Panc1 (cell line): Measurements from ENCODE around the gene CORO2B. TPM values are rescaled to one million over a fixed set of nuclear protein-coding genes. Genes with fewer than 3 reads are reported as not detected.

Source experiments
- ATAC-seq: fragments of 200-7000 bp; cut with Tn5 transposase; 2 replicates; pipeline ENCODE4 v1.9.1; 2020; ENCODE audit warnings: mild to moderate bottlenecking, moderate library complexity
- BruUV-seq: library from RNA; stranded (reverse); fragments of 400-500 nt; replicated peaks from 2 replicates; lab custom pipeline; 2021; lab: Mats Ljungman, UMichigan
- CTCF ChIA-PET: fragments of 300-600 bp; sonication (Branson Sonifier 250); formaldehyde crosslinking; loops from one replicate; lab custom pipeline; 2022; ENCODE audit warnings: antibody characterized with exemption; lab: Charles Lee
- POLR2A ChIA-PET: fragments of 300-600 bp; sonication (Branson Sonifier 250); formaldehyde crosslinking; loops from one replicate; lab custom pipeline; 2022; ENCODE audit warnings: antibody characterized with exemption; lab: Charles Lee
- DNase-seq: peaks from one replicate; pipeline ENCODE4 v3.0.0-alpha.2; 2010; ENCODE audit warnings: low read depth, low spot score
- H3K27ac ChIP-seq: 2 replicates; pipeline ENCODE4 v1.5.1; 2011; ENCODE audit warnings: mild to moderate bottlenecking, low read length, inconsistent platforms
- H3K27me3 ChIP-seq: fragments of 200-500 bp; sonication (Bioruptor generic); 2 replicates; pipeline ENCODE4 v1.6.0; 2014; ENCODE audit warnings: low read length, inconsistent platforms; ENCODE audit not compliant: control insufficient read depth, insufficient read depth
- H3K36me3 ChIP-seq: fragments of 200-500 bp; sonication (Bioruptor generic); 2 replicates; pipeline ENCODE4 v1.5.1; 2014; ENCODE audit warnings: inconsistent platforms, mild to moderate bottlenecking, low read length, moderate library complexity; ENCODE audit not compliant: control insufficient read depth, insufficient read depth
- H3K4me1 ChIP-seq: 2 replicates; pipeline ENCODE4 v1.5.1; 2011; ENCODE audit warnings: inconsistent platforms, mild to moderate bottlenecking, low read length, moderate library complexity; ENCODE audit not compliant: control insufficient read depth, insufficient read depth
- H3K4me3 ChIP-seq, 2 experiments: 2 replicates each; pipeline ENCODE4 v1.5.1; 2011 to 2012; ENCODE audit warnings: low read depth in 2 of 2, low read length in 2 of 2, mild to moderate bottlenecking in 2 of 2, inconsistent platforms in 1 of 2, moderate library complexity in 1 of 2
- H3K9me3 ChIP-seq: fragments of 200-500 bp; sonication (Bioruptor generic); 2 replicates; pipeline ENCODE4 v1.5.1; 2014; ENCODE audit warnings: low read depth, mild to moderate bottlenecking, inconsistent platforms, low read length, moderate library complexity; ENCODE audit not compliant: control insufficient read depth, insufficient read depth
- POLR2AphosphoS5 ChIP-seq: IDR thresholded peaks from 2 replicates; pipeline ENCODE4 v1.6.1; 2012; ENCODE audit warnings: mild to moderate bottlenecking, low read depth, low read length, moderate library complexity
- SIN3A ChIP-seq: IDR thresholded peaks from 2 replicates; pipeline ENCODE4 v1.6.1; 2012; ENCODE audit warnings: low read depth, mild to moderate bottlenecking, low read length, moderate library complexity, borderline replicate concordance; ENCODE audit not compliant: insufficient read depth
- TCF7L2 ChIP-seq: IDR thresholded peaks from 2 replicates; pipeline ENCODE4 v1.6.1; 2011; ENCODE audit warnings: mild to moderate bottlenecking, low read depth, low read length, inconsistent platforms
- in situ Hi-C: cut with HindIII; loops from 2 replicates; pipeline ENCODE4 v1.10.0; 2016; ENCODE audit warnings: low sequenced_read_pairs, low pct_unique_long_range_greater_than_20kb
- intact Hi-C: fragments of 100-400 bp; cut with micrococcal nuclease; formaldehyde crosslinking; loops from one replicate; pipeline ENCODE4 v1.10.0; 2022; ENCODE audit not compliant: unreplicated experiment
- total RNA-seq: library from RNA; stranded (reverse); gene quantifications from one replicate; pipeline ENCODE4 v1.2.1, GENCODE V29; 2021; ENCODE audit not compliant: unreplicated experiment
- TF ChIP-seq, protein P1 (sequence below): fragments of 450-650 bp; IDR thresholded peaks from 2 replicates; pipeline ENCODE4 v1.5.1; 2017; ENCODE audit warnings: mild to moderate bottlenecking
- TF ChIP-seq, protein P2 (sequence below), 2 experiments: IDR thresholded peaks; 2 replicates each; pipeline ENCODE4 v1.6.1; 2011 to 2012; ENCODE audit warnings: low read depth in 2 of 2, control low read depth in 1 of 2, low read length in 1 of 2, mild to moderate bottlenecking in 1 of 2, moderate library complexity in 1 of 2; ENCODE audit not compliant: insufficient read depth in 1 of 2

The CORO2B gene
- total RNA-seq, 1 experiment from 2014 or later, result 0.36 TPM

GRCh38 chr15:68684476-68684875, 105.7 kb downstream of the CORO2B start:
- Histone ChIP-seq H3K4me1 (no peaks in the 10 kb centered on the region), H3K9me3 (no peaks in the 10 kb centered on the region), H3K4me3 (no peak overlapping the region), H3K27me3 (no peaks in the 10 kb centered on the region; the same call in 1 of the 2 replicates), H3K27ac (no peak overlapping the region), H3K36me3 (no peaks in the 10 kb centered on the region; the same call in 1 of the 2 replicates)
- ChIA-PET CTCF (no interaction called here), POLR2A (no interaction called here)
- in situ Hi-C loops (no loop called here), intact Hi-C loops (no loop called here)
- ATAC-seq, result no peak
- TF ChIP-seq POLR2AphosphoS5 (no peak), TCF7L2 (no peak), SIN3A (no peak)
- TF ChIP-seq, protein P1, sequence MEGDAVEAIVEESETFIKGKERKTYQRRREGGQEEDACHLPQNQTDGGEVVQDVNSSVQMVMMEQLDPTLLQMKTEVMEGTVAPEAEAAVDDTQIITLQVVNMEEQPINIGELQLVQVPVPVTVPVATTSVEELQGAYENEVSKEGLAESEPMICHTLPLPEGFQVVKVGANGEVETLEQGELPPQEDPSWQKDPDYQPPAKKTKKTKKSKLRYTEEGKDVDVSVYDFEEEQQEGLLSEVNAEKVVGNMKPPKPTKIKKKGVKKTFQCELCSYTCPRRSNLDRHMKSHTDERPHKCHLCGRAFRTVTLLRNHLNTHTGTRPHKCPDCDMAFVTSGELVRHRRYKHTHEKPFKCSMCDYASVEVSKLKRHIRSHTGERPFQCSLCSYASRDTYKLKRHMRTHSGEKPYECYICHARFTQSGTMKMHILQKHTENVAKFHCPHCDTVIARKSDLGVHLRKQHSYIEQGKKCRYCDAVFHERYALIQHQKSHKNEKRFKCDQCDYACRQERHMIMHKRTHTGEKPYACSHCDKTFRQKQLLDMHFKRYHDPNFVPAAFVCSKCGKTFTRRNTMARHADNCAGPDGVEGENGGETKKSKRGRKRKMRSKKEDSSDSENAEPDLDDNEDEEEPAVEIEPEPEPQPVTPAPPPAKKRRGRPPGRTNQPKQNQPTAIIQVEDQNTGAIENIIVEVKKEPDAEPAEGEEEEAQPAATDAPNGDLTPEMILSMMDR, result no peak
- TF ChIP-seq, protein P2, sequence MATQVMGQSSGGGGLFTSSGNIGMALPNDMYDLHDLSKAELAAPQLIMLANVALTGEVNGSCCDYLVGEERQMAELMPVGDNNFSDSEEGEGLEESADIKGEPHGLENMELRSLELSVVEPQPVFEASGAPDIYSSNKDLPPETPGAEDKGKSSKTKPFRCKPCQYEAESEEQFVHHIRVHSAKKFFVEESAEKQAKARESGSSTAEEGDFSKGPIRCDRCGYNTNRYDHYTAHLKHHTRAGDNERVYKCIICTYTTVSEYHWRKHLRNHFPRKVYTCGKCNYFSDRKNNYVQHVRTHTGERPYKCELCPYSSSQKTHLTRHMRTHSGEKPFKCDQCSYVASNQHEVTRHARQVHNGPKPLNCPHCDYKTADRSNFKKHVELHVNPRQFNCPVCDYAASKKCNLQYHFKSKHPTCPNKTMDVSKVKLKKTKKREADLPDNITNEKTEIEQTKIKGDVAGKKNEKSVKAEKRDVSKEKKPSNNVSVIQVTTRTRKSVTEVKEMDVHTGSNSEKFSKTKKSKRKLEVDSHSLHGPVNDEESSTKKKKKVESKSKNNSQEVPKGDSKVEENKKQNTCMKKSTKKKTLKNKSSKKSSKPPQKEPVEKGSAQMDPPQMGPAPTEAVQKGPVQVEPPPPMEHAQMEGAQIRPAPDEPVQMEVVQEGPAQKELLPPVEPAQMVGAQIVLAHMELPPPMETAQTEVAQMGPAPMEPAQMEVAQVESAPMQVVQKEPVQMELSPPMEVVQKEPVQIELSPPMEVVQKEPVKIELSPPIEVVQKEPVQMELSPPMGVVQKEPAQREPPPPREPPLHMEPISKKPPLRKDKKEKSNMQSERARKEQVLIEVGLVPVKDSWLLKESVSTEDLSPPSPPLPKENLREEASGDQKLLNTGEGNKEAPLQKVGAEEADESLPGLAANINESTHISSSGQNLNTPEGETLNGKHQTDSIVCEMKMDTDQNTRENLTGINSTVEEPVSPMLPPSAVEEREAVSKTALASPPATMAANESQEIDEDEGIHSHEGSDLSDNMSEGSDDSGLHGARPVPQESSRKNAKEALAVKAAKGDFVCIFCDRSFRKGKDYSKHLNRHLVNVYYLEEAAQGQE (IDR thresholded peaks at IDR 0.05; ENCODE audit: insufficient read depth in 1 of 2, low read depth in 2 of 2, low read length in 1 of 2), result no peak
- no TSS peak for BruUV-seq
- DNase-seq, result no peak

DNA sequence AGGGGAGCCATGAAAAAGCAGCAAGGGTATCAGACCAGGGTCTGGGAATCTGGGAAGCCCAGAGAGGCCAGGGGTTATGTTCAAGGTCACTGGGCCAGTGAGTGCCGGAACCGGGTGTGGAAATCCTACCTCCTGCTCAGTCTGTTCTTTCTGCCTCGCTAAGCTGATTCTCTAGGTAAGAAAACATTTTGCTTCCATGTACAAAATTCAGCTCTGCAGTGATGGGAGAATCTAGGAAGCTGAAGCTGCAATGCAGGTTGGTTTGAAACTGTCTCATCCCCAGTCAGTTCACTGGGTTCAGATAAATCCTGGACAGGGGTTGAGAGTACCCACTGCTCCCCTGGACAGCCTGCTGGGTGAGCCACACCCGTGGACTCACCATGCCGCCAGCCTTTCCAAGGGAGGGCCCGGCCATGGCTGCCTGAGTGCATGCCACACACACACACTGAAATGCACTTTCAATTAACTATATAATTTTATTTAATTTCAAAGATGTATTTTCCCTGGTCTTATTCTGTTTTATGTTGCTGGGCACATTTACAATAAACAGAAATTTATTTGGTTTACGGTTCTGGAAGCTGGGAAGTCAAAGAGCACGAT, 108.4 kb downstream of the CORO2B start:
- TF ChIP-seq SIN3A (no peak), POLR2AphosphoS5 (no peak), TCF7L2 (no peak)
- TF ChIP-seq, protein P2 (IDR thresholded peaks at IDR 0.05; ENCODE audit: insufficient read depth in 1 of 2, low read depth in 2 of 2, low read length in 1 of 2), result no peak
- TF ChIP-seq, protein P1, result no peak
- ChIA-PET POLR2A (no interaction called here), CTCF (no interaction called here)
- H3K4me3 ChIP-seq, result no peak overlapping the region
- BruUV-seq, result no TSS peak
- intact Hi-C loops, result no loop called here
- no peaks in the 10 kb centered on the region for H3K9me3 ChIP-seq
- in situ Hi-C loops, result no loop called here
- DNase-seq (no peak), ATAC-seq (no peak)
- no peak overlapping the region for H3K27ac ChIP-seq
- no peaks in the 10 kb centered on the region for H3K4me1 ChIP-seq
- no peaks in the 10 kb centered on the region; the same call in 1 of the 2 replicates for H3K27me3 ChIP-seq
- no peaks in the 10 kb centered on the region; the same call in 1 of the 2 replicates for H3K36me3 ChIP-seq
